Osteoblast (primary cell): ENCODE data around the gene GATAD2A. TPM values are rescaled to one million over a fixed set of nuclear protein-coding genes. Genes with fewer than 3 reads are reported as not detected.

Source experiments
- DNase-seq: peaks from one replicate; pipeline ENCODE4 v3.0.0; 2011; ENCODE audit warnings: low spot score, mixed read lengths; ENCODE audit not compliant: insufficient read length; ENCODE audit errors: missing footprints
- H2AFZ ChIP-seq: 2 replicates; pipeline ENCODE4 v1.6.0; 2011; ENCODE audit warnings: mild to moderate bottlenecking, low read length
- H3K27ac ChIP-seq: 2 replicates; pipeline ENCODE4 v1.5.1; 2011; ENCODE audit warnings: mild to moderate bottlenecking, low read depth, low read length, moderate library complexity
- H3K27me3 ChIP-seq: 2 replicates; pipeline ENCODE4 v1.6.0; 2012; ENCODE audit warnings: mild to moderate bottlenecking, control low read depth, inconsistent platforms, low read length, moderate library complexity; ENCODE audit not compliant: insufficient read depth
- H3K36me3 ChIP-seq: 2 replicates; pipeline ENCODE4 v1.5.1; 2011; ENCODE audit warnings: mild to moderate bottlenecking, low read length, control low read depth, moderate library complexity; ENCODE audit not compliant: insufficient read depth
- H3K4me1 ChIP-seq: 2 replicates; pipeline ENCODE4 v1.5.1; 2011; ENCODE audit warnings: mild to moderate bottlenecking, low read length, control low read depth, moderate library complexity; ENCODE audit not compliant: insufficient read depth
- H3K4me2 ChIP-seq: 2 replicates; pipeline ENCODE4 v1.6.0; 2011; ENCODE audit warnings: mild to moderate bottlenecking, low read length; ENCODE audit not compliant: insufficient read depth
- H3K4me3 ChIP-seq: fragments of 200-600 bp; sonication (generic); 3 replicates; pipeline ENCODE4 v1.5.1; 2012; ENCODE audit warnings: mild to moderate bottlenecking, low read length, inconsistent platforms; ENCODE audit not compliant: insufficient read depth
- H3K79me2 ChIP-seq: 2 replicates; pipeline ENCODE4 v1.6.0; 2012; ENCODE audit warnings: mild to moderate bottlenecking, low read length, control low read depth, inconsistent platforms; ENCODE audit not compliant: insufficient read depth
- H3K9me3 ChIP-seq: 2 replicates; pipeline ENCODE4 v1.5.1; 2011; ENCODE audit warnings: low read depth, low read length, control low read depth
- H4K20me1 ChIP-seq: 2 replicates; pipeline ENCODE4 v1.6.0; 2012; ENCODE audit warnings: mild to moderate bottlenecking, low read length, control low read depth; ENCODE audit not compliant: insufficient read depth
- total RNA-seq: library from RNA; depleted of rRNA; stranded (reverse); fragments of >200 nt; gene quantifications from 2 replicates; pipeline ENCODE4 v1.2.3, GENCODE V29; 2012
- TF ChIP-seq, protein P1 (sequence below): IDR thresholded peaks from 2 replicates; pipeline ENCODE4 v1.5.1; 2011; ENCODE audit warnings: mild to moderate bottlenecking, low read depth, low read length, moderate library complexity; ENCODE audit errors: extremely low read depth

The GATAD2A gene
- total RNA-seq, 1 donor: 48.9 TPM

DNA sequence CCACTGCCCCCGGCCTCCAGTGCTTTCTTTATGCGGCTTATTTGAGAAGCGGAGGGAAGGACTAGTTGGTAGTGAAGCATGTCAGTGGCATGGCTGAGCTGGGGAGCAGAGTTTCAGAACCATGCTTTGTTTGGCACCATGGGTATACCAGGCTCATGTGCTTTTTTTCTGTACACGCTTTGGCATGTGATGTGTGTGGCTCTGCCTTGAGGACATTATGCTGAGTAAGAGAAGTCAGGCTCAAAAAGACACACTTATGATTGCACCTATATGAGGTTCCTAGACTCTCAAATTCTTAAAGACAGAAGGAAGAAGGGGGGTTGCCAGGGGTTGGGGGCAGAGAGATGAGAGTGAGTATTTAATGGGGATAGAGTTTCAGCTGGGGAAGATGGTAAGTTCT, 21.3 kb downstream of the GATAD2A start:
- TF ChIP-seq, protein P1, sequence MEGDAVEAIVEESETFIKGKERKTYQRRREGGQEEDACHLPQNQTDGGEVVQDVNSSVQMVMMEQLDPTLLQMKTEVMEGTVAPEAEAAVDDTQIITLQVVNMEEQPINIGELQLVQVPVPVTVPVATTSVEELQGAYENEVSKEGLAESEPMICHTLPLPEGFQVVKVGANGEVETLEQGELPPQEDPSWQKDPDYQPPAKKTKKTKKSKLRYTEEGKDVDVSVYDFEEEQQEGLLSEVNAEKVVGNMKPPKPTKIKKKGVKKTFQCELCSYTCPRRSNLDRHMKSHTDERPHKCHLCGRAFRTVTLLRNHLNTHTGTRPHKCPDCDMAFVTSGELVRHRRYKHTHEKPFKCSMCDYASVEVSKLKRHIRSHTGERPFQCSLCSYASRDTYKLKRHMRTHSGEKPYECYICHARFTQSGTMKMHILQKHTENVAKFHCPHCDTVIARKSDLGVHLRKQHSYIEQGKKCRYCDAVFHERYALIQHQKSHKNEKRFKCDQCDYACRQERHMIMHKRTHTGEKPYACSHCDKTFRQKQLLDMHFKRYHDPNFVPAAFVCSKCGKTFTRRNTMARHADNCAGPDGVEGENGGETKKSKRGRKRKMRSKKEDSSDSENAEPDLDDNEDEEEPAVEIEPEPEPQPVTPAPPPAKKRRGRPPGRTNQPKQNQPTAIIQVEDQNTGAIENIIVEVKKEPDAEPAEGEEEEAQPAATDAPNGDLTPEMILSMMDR: no peak
- peaks cover 99% of the 10 kb centered on the region for H3K79me2 ChIP-seq
- H3K4me3 ChIP-seq: no peak overlapping the region
- H3K4me1 ChIP-seq: peaks cover 13% of the 10 kb centered on the region
- H2AFZ ChIP-seq: no peak overlapping the region
- H4K20me1 ChIP-seq: peaks cover 59% of the 10 kb centered on the region
- H3K36me3 ChIP-seq: no peaks in the 10 kb centered on the region
- H3K27me3 ChIP-seq: no peaks in the 10 kb centered on the region
- no peak overlapping the region for H3K27ac ChIP-seq
- H3K4me2 ChIP-seq: no peak overlapping the region
- no peaks in the 10 kb centered on the region for H3K9me3 ChIP-seq
- DNase-seq: no peak

DNA sequence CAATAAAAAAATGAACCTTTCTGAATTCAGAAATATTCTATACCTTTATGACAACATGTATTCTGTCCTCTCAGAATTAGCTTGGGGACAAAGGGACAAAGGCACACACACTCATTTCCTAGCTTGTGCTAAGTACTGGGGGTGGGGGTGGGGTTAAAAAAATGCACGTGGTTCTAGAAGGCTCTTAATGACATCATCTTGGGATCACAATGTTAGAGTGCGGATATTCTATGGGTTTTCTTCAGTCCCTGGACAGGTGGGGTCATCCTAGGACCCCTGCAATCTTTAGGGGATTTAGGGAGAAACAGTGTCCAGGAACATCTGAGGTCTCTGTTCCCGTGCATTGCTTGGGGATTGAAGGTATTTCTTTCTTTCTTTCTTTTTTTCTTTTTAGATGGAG, 21.8 kb downstream of the GATAD2A start:
- H3K36me3 ChIP-seq: no peaks in the 10 kb centered on the region
- H3K27me3 ChIP-seq: no peaks in the 10 kb centered on the region
- H3K4me2 ChIP-seq: no peak overlapping the region
- DNase-seq: no peak
- H2AFZ ChIP-seq: no peak overlapping the region
- H3K9me3 ChIP-seq: no peaks in the 10 kb centered on the region
- no peak overlapping the region for H3K4me3 ChIP-seq
- no peak overlapping the region for H3K27ac ChIP-seq
- H4K20me1 ChIP-seq: peaks cover 54% of the 10 kb centered on the region
- peaks cover 99% of the 10 kb centered on the region for H3K79me2 ChIP-seq
- TF ChIP-seq, protein P1: no peak
- peaks cover 13% of the 10 kb centered on the region for H3K4me1 ChIP-seq

DNA sequence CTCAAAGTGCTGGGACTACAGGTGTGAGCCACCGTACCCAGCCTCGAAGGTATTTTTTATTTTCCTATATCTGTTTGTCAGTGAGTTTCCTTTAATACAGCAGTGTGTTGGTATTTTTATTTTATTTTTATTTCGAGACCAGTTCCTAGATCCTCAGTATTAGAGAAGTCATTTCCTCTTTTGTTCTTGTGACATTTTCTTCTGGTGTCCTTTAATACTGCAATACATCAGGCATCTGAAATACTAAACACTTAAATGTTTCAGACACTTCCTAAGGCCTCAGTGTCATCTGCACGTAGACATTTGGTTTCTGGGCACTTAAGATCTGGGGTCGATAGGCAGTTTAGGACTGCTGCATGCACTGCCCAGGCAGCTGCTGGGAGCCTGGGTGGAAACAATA, 22.5 kb downstream of the GATAD2A start:
- Histone ChIP-seq H3K9me3 (no peaks in the 10 kb centered on the region), H3K4me3 (no peak overlapping the region), H3K79me2 (peaks cover 100% of the 10 kb centered on the region), H4K20me1 (peaks cover 58% of the 10 kb centered on the region), H3K27me3 (no peaks in the 10 kb centered on the region), H3K27ac (no peak overlapping the region), H3K4me1 (peaks cover 12% of the 10 kb centered on the region), H3K36me3 (no peaks in the 10 kb centered on the region), H2AFZ (no peak overlapping the region), H3K4me2 (no peak overlapping the region)
- TF ChIP-seq, protein P1: no peak
- no peak for DNase-seq

DNA sequence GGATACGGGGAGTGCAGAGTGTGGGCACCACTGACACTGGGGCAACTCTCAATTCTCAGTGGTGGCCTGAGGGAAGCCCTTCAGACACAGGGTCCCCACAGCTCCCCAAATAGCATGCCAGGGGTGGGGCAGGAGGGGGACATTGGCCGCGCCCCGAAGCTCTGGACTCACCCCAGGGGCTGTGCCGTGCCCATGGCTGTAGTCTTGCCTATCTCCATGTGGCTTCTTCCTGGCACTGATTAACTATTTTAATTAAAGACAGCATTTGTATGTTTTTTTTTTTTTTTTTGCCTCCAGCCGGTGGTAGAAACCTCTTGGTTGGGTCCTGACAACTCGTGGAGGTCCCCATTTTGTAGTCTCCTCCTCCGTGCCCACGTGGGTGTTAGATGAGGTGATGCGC, 23.3 kb downstream of the GATAD2A start:
- Histone ChIP-seq H2AFZ (no peak overlapping the region), H3K27me3 (no peaks in the 10 kb centered on the region), H3K4me2 (no peak overlapping the region), H3K4me1 (peaks cover 4% of the 10 kb centered on the region), H4K20me1 (peaks cover 57% of the 10 kb centered on the region), H3K9me3 (no peaks in the 10 kb centered on the region), H3K27ac (no peak overlapping the region), H3K4me3 (no peak overlapping the region), H3K36me3 (no peaks in the 10 kb centered on the region), H3K79me2 (peaks cover 100% of the 10 kb centered on the region)
- DNase-seq: no peak
- TF ChIP-seq, protein P1: no peak
